Cortex of kidney (tissue), 1 donor: ENCODE measurements around the gene TNIP1.

Experiments
- DNase-seq: peaks from one replicate; lab custom pipeline; 2025; lab: John Stamatoyannopoulos, UW

Gene TNIP1

GRCh38 chr5:151105561-151105960 is 24.7 kb upstream of the TNIP1 start:
- no peak for DNase-seq

- no peak for DNase-seq
Measured at GRCh38 chr5:151104795-151105194, 24.0 kb upstream of the TNIP1 start.

GRCh38 chr5:151101746-151102145 is 20.9 kb upstream of the TNIP1 start:
- DNase-seq = no peak

GRCh38 chr5:151101151-151101550 is 20.3 kb upstream of the TNIP1 start:
- DNase-seq = no peak

GRCh38 chr5:151100681-151101080 is 19.8 kb upstream of the TNIP1 start:
- no peak for DNase-seq

- DNase-seq = no peak
Measured at GRCh38 chr5:151098768-151099121, 17.9 kb upstream of the TNIP1 start.

- no peak for DNase-seq
Measured at GRCh38 chr5:151097820-151098767, 17.3 kb upstream of the TNIP1 start.

- no peak for DNase-seq
Measured at GRCh38 chr5:151097061-151097460, 16.2 kb upstream of the TNIP1 start.

- DNase-seq = no peak
Measured at GRCh38 chr5:151096001-151096373, 15.2 kb upstream of the TNIP1 start.

GRCh38 chr5:151095341-151096000 is 14.6 kb upstream of the TNIP1 start:
- DNase-seq = no peak

- DNase-seq = no peak
Measured at GRCh38 chr5:151094852-151095245, 14.0 kb upstream of the TNIP1 start.

- DNase-seq = no peak
Measured at GRCh38 chr5:151094030-151094851, 13.4 kb upstream of the TNIP1 start.

- no peak for DNase-seq
Measured at GRCh38 chr5:151093476-151093889, 12.6 kb upstream of the TNIP1 start.

GRCh38 chr5:151092762-151093161 is 11.9 kb upstream of the TNIP1 start:
- DNase-seq = no peak

- no peak for DNase-seq
Measured at GRCh38 chr5:151089726-151090125, 8.9 kb upstream of the TNIP1 start.

- no peak for DNase-seq
Measured at GRCh38 chr5:151088986-151089385, 8.2 kb upstream of the TNIP1 start.

- no peak for DNase-seq
Measured at GRCh38 chr5:151087486-151087885, 6.7 kb upstream of the TNIP1 start.

- DNase-seq = no peak
Measured at GRCh38 chr5:151086905-151087360, 6.1 kb upstream of the TNIP1 start.

- DNase-seq = no peak
Measured at GRCh38 chr5:151086192-151086869, 5.5 kb upstream of the TNIP1 start.

- no peak for DNase-seq
Measured at GRCh38 chr5:151085517-151086041, 4.7 kb upstream of the TNIP1 start.

GRCh38 chr5:151084363-151084762 is 3.5 kb upstream of the TNIP1 start:
- DNase-seq = no peak
